HEK293 (cell line): ENCODE results near the gene APBB2.

ENCODE experiments used
- CTCF ChIA-PET: fragments of 350-600 bp; formaldehyde crosslinking; extraction: SDS; loops from one replicate; lab custom pipeline; 2021; ENCODE audit warnings: antibody characterized with exemption; lab: Yijun Ruan, JAX
- POLR2A ChIA-PET: fragments of 300-600 bp; formaldehyde crosslinking; extraction: SDS; loops from one replicate; lab custom pipeline; 2020; ENCODE audit warnings: antibody characterized with exemption, inconsistent platforms; lab: Yijun Ruan, JAX
- H3K27ac ChIP-seq: fragments of 200-500 bp; sonication (Bioruptor generic); 2 replicates; pipeline ENCODE4 v1.5.1; 2014; ENCODE audit warnings: low read depth, low read length, control low read depth, inconsistent platforms; ENCODE audit errors: extremely low read depth
- H3K36me3 ChIP-seq, 2 experiments: fragments of 200-500 bp in 1 of 2; sonication (Bioruptor generic) in 1 of 2; 1 replicate in 1 of 2; 2 replicates in 1 of 2; pipeline ENCODE4 v1.5.1; 2014 to 2017; ENCODE audit warnings: inconsistent platforms in 2 of 2, low read length in 2 of 2; ENCODE audit not compliant: control insufficient read depth in 2 of 2, insufficient read depth in 1 of 2
- H3K4me1 ChIP-seq: fragments of 200-500 bp; sonication (Bioruptor generic); 2 replicates; pipeline ENCODE4 v1.5.1; 2014; ENCODE audit warnings: mild to moderate bottlenecking, low read length, inconsistent platforms; ENCODE audit not compliant: control insufficient read depth, insufficient read depth
- H3K4me3 ChIP-seq: 2 replicates; pipeline ENCODE4 v1.5.1; 2011; ENCODE audit warnings: low read depth, mild to moderate bottlenecking, control low read depth, low read length, moderate library complexity
- H3K9me3 ChIP-seq: fragments of 200-500 bp; sonication (Bioruptor generic); 2 replicates; pipeline ENCODE4 v1.5.1; 2014; ENCODE audit warnings: low read depth, low read length, inconsistent platforms; ENCODE audit not compliant: control insufficient read depth, insufficient read depth
- GLIS1 ChIP-seq: fragments of 450-650 bp; formaldehyde crosslinking; IDR thresholded peaks from 2 replicates; pipeline ENCODE4 v1.5.1; 2016; ENCODE audit warnings: missing biosample characterization, missing genetic modification characterization
- GLIS2 ChIP-seq: fragments of 450-650 bp; formaldehyde crosslinking; IDR thresholded peaks from 2 replicates; pipeline ENCODE4 v1.5.1; 2016; ENCODE audit warnings: missing biosample characterization, missing genetic modification characterization
- HIC1 ChIP-seq: fragments of 450-650 bp; formaldehyde crosslinking; IDR thresholded peaks from 2 replicates; pipeline ENCODE4 v1.5.1; 2016; ENCODE audit warnings: missing biosample characterization, missing genetic modification characterization
- KLF1 ChIP-seq: fragments of 450-650 bp; formaldehyde crosslinking; IDR thresholded peaks from 2 replicates; pipeline ENCODE4 v1.5.1; 2016; ENCODE audit warnings: missing biosample characterization, missing genetic modification characterization
- KLF10 ChIP-seq: fragments of 450-650 bp; IDR thresholded peaks from 2 replicates; pipeline ENCODE4 v1.5.1; 2018; ENCODE audit warnings: missing biosample characterization, mild to moderate bottlenecking, missing genetic modification characterization
- KLF9 ChIP-seq: fragments of 450-650 bp; formaldehyde crosslinking; IDR thresholded peaks from 2 replicates; pipeline ENCODE4 v1.5.1; 2016; ENCODE audit warnings: missing biosample characterization, missing genetic modification characterization, low read depth
- PATZ1 ChIP-seq: fragments of 450-650 bp; formaldehyde crosslinking; IDR thresholded peaks from 2 replicates; pipeline ENCODE4 v1.5.1; 2016; ENCODE audit warnings: missing biosample characterization, missing genetic modification characterization
- PBX3 ChIP-seq: sonication (generic); formaldehyde crosslinking; IDR thresholded peaks from 2 replicates; pipeline ENCODE4 v1.8.1; 2022; ENCODE audit warnings: mild to moderate bottlenecking, moderate library complexity, missing genetic modification reagents
- SP3 ChIP-seq: fragments of 450-650 bp; formaldehyde crosslinking; IDR thresholded peaks from 2 replicates; pipeline ENCODE4 v1.5.1; 2016; ENCODE audit warnings: missing biosample characterization, missing genetic modification characterization
- ZBTB26 ChIP-seq: fragments of 450-650 bp; formaldehyde crosslinking; optimal IDR thresholded peaks from 2 replicates; pipeline ENCODE3; 2016; ENCODE audit warnings: missing biosample characterization, mild to moderate bottlenecking, missing genetic modification characterization
- ZBTB48 ChIP-seq: fragments of 450-650 bp; formaldehyde crosslinking; IDR thresholded peaks from 2 replicates; pipeline ENCODE4 v1.5.1; 2016; ENCODE audit warnings: missing biosample characterization, missing genetic modification characterization
- ZBTB8A ChIP-seq: fragments of 450-650 bp; formaldehyde crosslinking; IDR thresholded peaks from 2 replicates; pipeline ENCODE4 v1.5.1; 2016; ENCODE audit warnings: missing biosample characterization, missing genetic modification characterization
- ZFHX2 ChIP-seq: fragments of 450-650 bp; formaldehyde crosslinking; conservative IDR thresholded peaks from 2 replicates; pipeline ENCODE4 v1.5.1; 2016; ENCODE audit warnings: missing biosample characterization, missing genetic modification characterization
- ZIC2 ChIP-seq: fragments of 450-650 bp; formaldehyde crosslinking; IDR thresholded peaks from 2 replicates; pipeline ENCODE4 v1.5.1; 2016; ENCODE audit warnings: missing biosample characterization, missing genetic modification characterization
- ZNF398 ChIP-seq: fragments of 450-650 bp; formaldehyde crosslinking; IDR thresholded peaks from 2 replicates; pipeline ENCODE4 v1.5.1; 2017; ENCODE audit warnings: missing biosample characterization, missing genetic modification characterization
- ZNF549 ChIP-seq: fragments of 450-650 bp; IDR thresholded peaks from 2 replicates; pipeline ENCODE4 v1.5.1; 2018; ENCODE audit warnings: missing biosample characterization, missing genetic modification characterization, mild to moderate bottlenecking, inconsistent platforms, moderate library complexity
- ZNF561 ChIP-seq: fragments of 450-650 bp; IDR thresholded peaks from 2 replicates; pipeline ENCODE4 v1.5.1; 2018; ENCODE audit warnings: missing biosample characterization, missing genetic modification characterization, borderline replicate concordance
- ZNF629 ChIP-seq: fragments of 450-650 bp; formaldehyde crosslinking; IDR thresholded peaks from 2 replicates; pipeline ENCODE4 v1.5.1; 2017; ENCODE audit warnings: missing biosample characterization, missing genetic modification characterization
- ZNF692 ChIP-seq: fragments of 450-650 bp; formaldehyde crosslinking; IDR thresholded peaks from 2 replicates; pipeline ENCODE4 v1.5.1; 2016; ENCODE audit warnings: missing biosample characterization, missing genetic modification characterization

APBB2 gene

GRCh38 chr4:41257257-41257901 lies 43.0 kb upstream of the APBB2 start:
- peak overlapping the region; percentile 86 for H3K27ac ChIP-seq
- TF ChIP-seq HIC1 (no peak), ZFHX2 (tag by site-specific recombination) (peak; percentile 71), GLIS2 (tag by site-specific recombination) (peak; percentile 82), ZNF561 (tag by site-specific recombination) (peak; percentile 11; the same call in 1 of the 2 replicates), ZIC2 (peak; percentile 87), ZBTB26 (tag by site-specific recombination) (peak; percentile 87), GLIS1 (peak; percentile 43), PATZ1 (tag by site-specific recombination) (peak; percentile 55; the same call in 1 of the 2 replicates), KLF10 (tag by site-specific recombination) (peak; percentile 46; the same call in 1 of the 2 replicates), SP3 (tag by site-specific recombination) (peak; percentile 65), ZNF692 (tag by site-specific recombination) (0 out of 2 replicates have a peak, but pooled peaks have one; percentile 20), ZNF629 (no peak), PBX3 (CRISPR knock-in tag) (0 out of 2 replicates have a peak, but pooled peaks have one; percentile 7), ZBTB8A (tag by site-specific recombination) (peak; percentile 88), ZBTB48 (tag by site-specific recombination) (peak; percentile 44), ZNF549 (tag by site-specific recombination) (no peak), ZNF398 (tag by site-specific recombination) (no peak; the same call in 1 of the 2 replicates), KLF1 (tag by site-specific recombination) (peak; percentile 57; the same call in 1 of the 2 replicates), KLF9 (tag by site-specific recombination) (peak; percentile 38; the same call in 1 of the 2 replicates)
- TF ChIP-seq, all 188 proteins: peak for 15
- CTCF ChIA-PET = interaction anchor here (1.1 kb wide), 1 partner anchor 43 kb away, joined by 3 read pairs; the partner anchor contains the start of gene APBB2
- no peaks in the 10 kb centered on the region for H3K9me3 ChIP-seq
- H3K4me1 ChIP-seq = no peaks in the 10 kb centered on the region
- POLR2A ChIA-PET = interaction anchor here (0.9 to 2.4 kb wide), 16 partner anchors 11 to 733 kb away, joined by 3 to 25 read pairs (median 4); partner anchors contain the start of genes APBB2 and SLC30A9
- peak overlapping the region; percentile 50 for H3K4me3 ChIP-seq
- peaks cover 9 to 47% of the 10 kb centered on the region in 2 experiments for H3K36me3 ChIP-seq
